CD4-positive, alpha-beta T cell (primary cell): ENCODE measurements around the gene SHH. TPM values are rescaled to one million over a fixed set of nuclear protein-coding genes. Genes with fewer than 3 reads are reported as not detected.

Experiments
- ATAC-seq: fragments of 200-7000 bp; cut with Tn5 transposase; one replicate; pipeline ENCODE4 v1.10.0; 2022; ENCODE audit warnings: mild to moderate bottlenecking; ENCODE audit not compliant: poor library complexity
- CTCF ChIA-PET: fragments of 350-600 bp; sonication (Branson Sonifier 250); formaldehyde crosslinking; loops from one replicate; lab custom pipeline; 2021; ENCODE audit warnings: antibody characterized with exemption, inconsistent platforms; lab: Charles Lee
- POLR2A ChIA-PET: fragments of 350-600 bp; sonication (Branson Sonifier 250); formaldehyde crosslinking; loops from one replicate; lab custom pipeline; 2021; ENCODE audit warnings: antibody characterized with exemption, inconsistent platforms; lab: Charles Lee
- DNase-seq, 14 experiments: peaks; one replicate each; pipeline ENCODE4 v3.0.0-alpha.2; 2013 to 2020; ENCODE audit warnings: mixed read lengths in 2 of 14
- H3K27ac ChIP-seq, 2 donors: one replicate each; pipeline versions ENCODE4 v1.5.1 to v1.7.0; 2013; ENCODE audit warnings: low read length in 2 of 2, low read depth in 1 of 2, mild to moderate bottlenecking in 1 of 2
- H3K27me3 ChIP-seq, 2 experiments: 1 replicate in 1 of 2; 2 replicates in 1 of 2; pipeline versions ENCODE4 v1.6.1 to v1.7.0; 2013; ENCODE audit warnings: low read length in 2 of 2, control low read depth in 1 of 2, mild to moderate bottlenecking in 1 of 2, moderate library complexity in 1 of 2; ENCODE audit not compliant: insufficient read depth in 2 of 2, control insufficient read depth in 1 of 2
- H3K36me3 ChIP-seq: one replicate; pipeline ENCODE4 v1.6.1; 2013; ENCODE audit warnings: low read length, control low read depth; ENCODE audit not compliant: insufficient read depth
- H3K4me1 ChIP-seq: one replicate; pipeline ENCODE4 v1.6.1; 2013; ENCODE audit warnings: low read length, control low read depth; ENCODE audit not compliant: insufficient read depth
- H3K4me3 ChIP-seq: one replicate; pipeline ENCODE4 v1.5.1; 2013; ENCODE audit warnings: mild to moderate bottlenecking, low read length, moderate library complexity
- H3K9me3 ChIP-seq, 2 experiments: 1 replicate in 1 of 2; 2 replicates in 1 of 2; pipeline versions ENCODE4 v1.6.1 to v1.7.0; 2013; ENCODE audit warnings: low read length in 2 of 2, mild to moderate bottlenecking in 2 of 2, control low read depth in 1 of 2, moderate library complexity in 1 of 2; ENCODE audit not compliant: control insufficient read depth in 1 of 2, insufficient read depth in 1 of 2
- H3K27ac Mint-ChIP-seq: one replicate; pipeline ENCODE4 v1.8.0; 2020; ENCODE audit warnings: mixed read lengths
- H3K27me3 Mint-ChIP-seq: one replicate; pipeline ENCODE4 v1.8.0; 2021; ENCODE audit warnings: mixed read lengths
- H3K36me3 Mint-ChIP-seq: one replicate; pipeline ENCODE4 v1.8.0; 2021; ENCODE audit warnings: low read depth, mixed read lengths
- H3K4me1 Mint-ChIP-seq: one replicate; pipeline ENCODE4 v1.8.0; 2021; ENCODE audit warnings: low read depth, mixed read lengths
- H3K4me3 Mint-ChIP-seq: one replicate; pipeline ENCODE4 v1.8.0; 2020; ENCODE audit warnings: mild to moderate bottlenecking, mixed read lengths
- H3K9me3 Mint-ChIP-seq: one replicate; pipeline ENCODE4 v1.8.0; 2020; ENCODE audit warnings: mixed read lengths
- CTCF ChIP-seq: fragments of 200-600 bp; IDR thresholded peaks from one replicate; pipeline ENCODE4 v1.8.0; 2022; ENCODE audit warnings: antibody characterized with exemption, mild to moderate bottlenecking
- intact Hi-C, 2 experiments: fragments of 100-400 bp; cut with DNase I in 1 of 2; cut with micrococcal nuclease in 1 of 2; formaldehyde crosslinking; loops; one replicate each; pipeline versions ENCODE4 v1.15.1 to v1.9.0; 2023 to 2025; cut with DNase I, micrococcal nuclease
- total RNA-seq, 174 experiments: library from RNA in 2 of 174; stranded (reverse) in 2 of 174; gene quantifications; one replicate each; pipeline ENCODE4 v1.2.3 and lab custom pipeline; 2021 to 2026

The SHH gene
- total RNA-seq, 2 experiments from 2014 or later: not detected

- Histone ChIP-seq H3K27ac (no peak overlapping the region), H3K4me1 (no peaks in the 10 kb centered on the region), H3K27me3 (peaks cover 5 to 7% of the 10 kb centered on the region in 2 experiments), H3K9me3 (peaks cover 0 to 7% of the 10 kb centered on the region in 2 experiments), H3K4me3 (no peak overlapping the region), H3K36me3 (no peaks in the 10 kb centered on the region)
- DNase-seq: no peak
- Mint-ChIP-seq H3K36me3 (no peaks in the 10 kb centered on the region), H3K27me3 (peaks cover 16% of the 10 kb centered on the region), H3K9me3 (no peaks in the 10 kb centered on the region), H3K27ac (no peak overlapping the region), H3K4me3 (no peak overlapping the region), H3K4me1 (peaks cover 2% of the 10 kb centered on the region)
- ChIA-PET POLR2A (no interaction called here), CTCF (no interaction called here)
- intact Hi-C loops: loop anchor here in 1 of 2 experiments (10.0 kb wide), 1 partner anchor 1484 kb away; no protein-coding TSS in a partner anchor
- TF ChIP-seq CTCF: no peak
- no peak for ATAC-seq
Measured at GRCh38 chr7:155791214-155791737, 21.0 kb downstream of the SHH start.

DNA sequence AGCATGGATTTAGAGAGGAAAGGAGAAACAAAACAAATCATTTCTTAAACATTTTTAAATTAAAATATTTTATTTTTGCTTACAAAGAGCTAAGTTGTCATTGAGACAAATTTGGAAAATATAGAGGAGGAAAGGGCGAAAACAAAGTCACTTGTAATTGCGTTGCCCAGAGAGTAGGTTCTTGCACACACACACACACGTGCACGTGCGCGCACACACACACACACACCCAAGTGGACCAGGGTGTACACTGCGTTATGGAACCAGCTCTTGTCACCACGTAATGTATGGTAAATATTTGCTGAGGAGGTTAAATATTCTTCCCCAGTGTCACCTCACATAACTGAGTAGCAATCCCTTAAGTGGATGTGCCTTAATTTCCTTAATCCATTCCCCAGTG lies 21.6 kb downstream of the SHH start:
- intact Hi-C loops: loop anchor here in 1 of 2 experiments (10.0 kb wide), 1 partner anchor 1484 kb away; no protein-coding TSS in a partner anchor
- no peak for TF ChIP-seq CTCF
- Histone ChIP-seq H3K4me3 (no peak overlapping the region), H3K9me3 (peaks cover 0 to 7% of the 10 kb centered on the region in 2 experiments), H3K4me1 (no peaks in the 10 kb centered on the region), H3K36me3 (no peaks in the 10 kb centered on the region), H3K27me3 (peaks cover 0 to 3% of the 10 kb centered on the region in 2 experiments), H3K27ac (no peak overlapping the region)
- peaks cover 20% of the 10 kb centered on the region for H3K27me3 Mint-ChIP-seq
- no peak overlapping the region for H3K4me3 Mint-ChIP-seq
- H3K36me3 Mint-ChIP-seq: peaks cover 5% of the 10 kb centered on the region
- ATAC-seq (no peak), DNase-seq (no peak)
- POLR2A ChIA-PET: no interaction called here
- H3K27ac Mint-ChIP-seq: no peak overlapping the region
- H3K4me1 Mint-ChIP-seq: peaks cover 9% of the 10 kb centered on the region
- CTCF ChIA-PET: no interaction called here
- H3K9me3 Mint-ChIP-seq: no peaks in the 10 kb centered on the region

GRCh38 chr7:155789001-155789725 lies 23.1 kb downstream of the SHH start:
- Mint-ChIP-seq H3K4me3 (no peak overlapping the region), H3K9me3 (no peaks in the 10 kb centered on the region), H3K36me3 (peaks cover 13% of the 10 kb centered on the region), H3K27me3 (peaks cover 16% of the 10 kb centered on the region), H3K27ac (no peak overlapping the region), H3K4me1 (peaks cover 9% of the 10 kb centered on the region)
- no peak for TF ChIP-seq CTCF
- DNase-seq (no peak), ATAC-seq (no peak)
- Histone ChIP-seq H3K36me3 (no peaks in the 10 kb centered on the region), H3K4me1 (no peaks in the 10 kb centered on the region), H3K9me3 (peaks cover 0 to 7% of the 10 kb centered on the region in 2 experiments), H3K27me3 (peaks cover 0 to 3% of the 10 kb centered on the region in 2 experiments), H3K27ac (no peak overlapping the region), H3K4me3 (no peak overlapping the region)
- POLR2A ChIA-PET: no interaction called here
- CTCF ChIA-PET: no interaction called here
- intact Hi-C loops: no loop called here
